Stomach (tissue), 4 donors: ENCODE results near the gene SEMA3D.

ENCODE experiments used
- POLR2A ChIP-seq, 4 donors: fragments of 450-650 bp; IDR thresholded peaks; one replicate each; pipeline ENCODE4 v1.6.1; 2016; ENCODE audit warnings: antibody characterized with exemption in 4 of 4, control low read depth in 2 of 4, mild to moderate bottlenecking in 1 of 4, moderate library complexity in 1 of 4
- TF ChIP-seq, protein P1 (sequence below), 7 experiments: fragments of 450-650 bp in 4 of 7; fragments of 200-600 bp in 3 of 7; sonication (generic) in 3 of 7; IDR thresholded peaks; one replicate each; pipeline ENCODE4 v1.5.1; 2016 to 2019; ENCODE audit warnings: antibody characterized with exemption in 7 of 7, control low read depth in 2 of 7, mild to moderate bottlenecking in 1 of 7

DNA sequence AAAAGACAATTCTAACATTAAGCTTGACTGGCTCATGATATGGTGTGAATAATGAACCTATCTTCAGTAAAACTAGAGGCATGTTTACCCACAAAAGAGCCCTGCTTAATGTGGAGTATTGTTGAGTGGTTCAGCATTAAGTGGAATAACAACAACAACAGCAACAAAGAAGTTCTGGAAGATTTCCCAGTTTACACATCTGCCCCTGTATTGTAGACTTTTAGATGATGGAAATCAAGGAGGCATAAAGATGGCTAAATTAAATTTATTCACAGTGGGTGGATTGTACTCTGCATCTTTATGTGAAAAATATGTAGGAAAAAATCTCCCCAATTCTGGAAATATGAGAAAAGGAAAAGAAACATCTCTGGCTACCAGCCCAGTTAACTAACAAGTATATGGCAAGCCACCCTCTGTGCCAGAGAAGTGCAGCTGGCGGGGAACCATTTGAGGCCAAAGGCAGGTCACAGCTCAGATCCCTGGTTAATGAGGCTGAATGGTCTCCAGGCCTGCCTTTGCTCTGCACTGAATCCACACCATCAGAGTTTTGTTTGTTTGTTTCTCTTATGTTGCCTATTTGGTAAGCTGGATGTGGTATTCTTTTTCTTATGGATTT lies 186.0 kb downstream of the SEMA3D start:
- TF ChIP-seq, protein P1, sequence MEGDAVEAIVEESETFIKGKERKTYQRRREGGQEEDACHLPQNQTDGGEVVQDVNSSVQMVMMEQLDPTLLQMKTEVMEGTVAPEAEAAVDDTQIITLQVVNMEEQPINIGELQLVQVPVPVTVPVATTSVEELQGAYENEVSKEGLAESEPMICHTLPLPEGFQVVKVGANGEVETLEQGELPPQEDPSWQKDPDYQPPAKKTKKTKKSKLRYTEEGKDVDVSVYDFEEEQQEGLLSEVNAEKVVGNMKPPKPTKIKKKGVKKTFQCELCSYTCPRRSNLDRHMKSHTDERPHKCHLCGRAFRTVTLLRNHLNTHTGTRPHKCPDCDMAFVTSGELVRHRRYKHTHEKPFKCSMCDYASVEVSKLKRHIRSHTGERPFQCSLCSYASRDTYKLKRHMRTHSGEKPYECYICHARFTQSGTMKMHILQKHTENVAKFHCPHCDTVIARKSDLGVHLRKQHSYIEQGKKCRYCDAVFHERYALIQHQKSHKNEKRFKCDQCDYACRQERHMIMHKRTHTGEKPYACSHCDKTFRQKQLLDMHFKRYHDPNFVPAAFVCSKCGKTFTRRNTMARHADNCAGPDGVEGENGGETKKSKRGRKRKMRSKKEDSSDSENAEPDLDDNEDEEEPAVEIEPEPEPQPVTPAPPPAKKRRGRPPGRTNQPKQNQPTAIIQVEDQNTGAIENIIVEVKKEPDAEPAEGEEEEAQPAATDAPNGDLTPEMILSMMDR (IDR thresholded peaks at IDR 0.05) = no peak
- TF ChIP-seq POLR2A (IDR thresholded peaks at IDR 0.05) = no peak
